HCT116 (cell line): Measurements from ENCODE around the gene SLC22A23.

Experiments
- POLR2A ChIP-seq: IDR thresholded peaks from 2 replicates; pipeline ENCODE4 v1.7.0; 2011; ENCODE audit warnings: borderline replicate concordance; ENCODE audit not compliant: insufficient read depth, insufficient read length; ENCODE audit errors: extremely low read depth
- TF ChIP-seq, protein P1 (sequence below): IDR thresholded peaks from 2 replicates; pipeline ENCODE4 v1.6.1; 2012; ENCODE audit warnings: low read depth

DNA sequence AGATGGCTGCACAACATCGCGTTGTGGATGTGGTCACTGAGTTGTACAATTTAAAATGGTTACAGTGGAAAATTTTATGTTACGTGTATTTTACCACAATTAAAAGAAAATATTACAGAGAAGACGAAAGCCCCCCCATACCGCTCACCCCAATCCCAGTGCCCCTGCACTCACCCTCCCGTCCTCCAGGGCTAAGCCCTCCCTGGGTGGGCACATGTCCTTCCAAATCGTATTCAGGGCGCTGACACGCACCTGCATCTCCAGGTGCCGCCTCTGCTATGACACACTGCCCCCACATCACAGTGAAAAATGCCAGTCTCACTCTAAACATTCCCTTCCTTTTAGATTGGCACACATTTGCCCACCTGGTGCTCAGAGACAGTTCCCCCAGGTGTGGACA, 148.7 kb downstream of the SLC22A23 start:
- TF ChIP-seq POLR2A: no peak
- TF ChIP-seq, protein P1, sequence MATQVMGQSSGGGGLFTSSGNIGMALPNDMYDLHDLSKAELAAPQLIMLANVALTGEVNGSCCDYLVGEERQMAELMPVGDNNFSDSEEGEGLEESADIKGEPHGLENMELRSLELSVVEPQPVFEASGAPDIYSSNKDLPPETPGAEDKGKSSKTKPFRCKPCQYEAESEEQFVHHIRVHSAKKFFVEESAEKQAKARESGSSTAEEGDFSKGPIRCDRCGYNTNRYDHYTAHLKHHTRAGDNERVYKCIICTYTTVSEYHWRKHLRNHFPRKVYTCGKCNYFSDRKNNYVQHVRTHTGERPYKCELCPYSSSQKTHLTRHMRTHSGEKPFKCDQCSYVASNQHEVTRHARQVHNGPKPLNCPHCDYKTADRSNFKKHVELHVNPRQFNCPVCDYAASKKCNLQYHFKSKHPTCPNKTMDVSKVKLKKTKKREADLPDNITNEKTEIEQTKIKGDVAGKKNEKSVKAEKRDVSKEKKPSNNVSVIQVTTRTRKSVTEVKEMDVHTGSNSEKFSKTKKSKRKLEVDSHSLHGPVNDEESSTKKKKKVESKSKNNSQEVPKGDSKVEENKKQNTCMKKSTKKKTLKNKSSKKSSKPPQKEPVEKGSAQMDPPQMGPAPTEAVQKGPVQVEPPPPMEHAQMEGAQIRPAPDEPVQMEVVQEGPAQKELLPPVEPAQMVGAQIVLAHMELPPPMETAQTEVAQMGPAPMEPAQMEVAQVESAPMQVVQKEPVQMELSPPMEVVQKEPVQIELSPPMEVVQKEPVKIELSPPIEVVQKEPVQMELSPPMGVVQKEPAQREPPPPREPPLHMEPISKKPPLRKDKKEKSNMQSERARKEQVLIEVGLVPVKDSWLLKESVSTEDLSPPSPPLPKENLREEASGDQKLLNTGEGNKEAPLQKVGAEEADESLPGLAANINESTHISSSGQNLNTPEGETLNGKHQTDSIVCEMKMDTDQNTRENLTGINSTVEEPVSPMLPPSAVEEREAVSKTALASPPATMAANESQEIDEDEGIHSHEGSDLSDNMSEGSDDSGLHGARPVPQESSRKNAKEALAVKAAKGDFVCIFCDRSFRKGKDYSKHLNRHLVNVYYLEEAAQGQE: no peak
